SK-MEL-5 (cell line): ENCODE data around the gene CNIH3. TPM values are rescaled to one million over a fixed set of nuclear protein-coding genes. Genes with fewer than 3 reads are reported as not detected.

ENCODE experiments used
- DNase-seq: peaks from one replicate; pipeline ENCODE4 v3.0.0-alpha.2; 2016; ENCODE audit warnings: low read depth, low spot score
- in situ Hi-C: cut with HindIII; loops from 2 replicates; pipeline ENCODE4 v1.10.0; 2016; ENCODE audit warnings: low sequenced_read_pairs, high pct_unique_total_duplicates, low pct_unique_long_range_greater_than_20kb
- total RNA-seq: library from RNA; depleted of rRNA; stranded (reverse); fragments of >200 nt; shearing (Covaris generic); gene quantifications from 2 replicates; pipeline ENCODE4 v1.2.3, GENCODE V29; 2014

Gene CNIH3
- total RNA-seq, 1 experiment from 2014 or later = 3.1 TPM

- DNase-seq = no peak
- in situ Hi-C loops = no loop called here
Measured at GRCh38 chr1:224742349-224742748, 126.2 kb downstream of the CNIH3 start.

- in situ Hi-C loops = no loop called here
- DNase-seq = no peak
Measured at GRCh38 chr1:224743608-224744164, 127.6 kb downstream of the CNIH3 start.

DNA sequence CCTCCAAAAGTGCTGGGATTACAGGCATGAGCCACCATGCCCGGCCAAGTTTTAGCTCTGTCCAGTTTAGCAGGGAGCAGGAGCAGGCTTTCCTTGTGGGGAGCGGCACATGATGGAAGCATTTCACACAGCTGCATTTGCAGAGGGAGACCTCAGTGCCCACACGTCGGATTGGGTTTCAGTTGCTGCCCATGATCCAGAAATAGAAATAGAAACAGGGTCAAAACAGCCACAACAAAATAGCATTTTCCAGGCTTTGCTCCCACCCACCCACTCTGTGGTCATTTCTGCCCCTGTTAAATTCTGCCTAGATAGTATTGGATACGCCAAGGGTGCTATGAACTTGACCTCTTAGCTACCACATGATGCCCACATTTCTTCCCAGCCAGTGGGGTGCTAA, 128.4 kb downstream of the CNIH3 start:
- in situ Hi-C loops = no loop called here
- no peak for DNase-seq

DNA sequence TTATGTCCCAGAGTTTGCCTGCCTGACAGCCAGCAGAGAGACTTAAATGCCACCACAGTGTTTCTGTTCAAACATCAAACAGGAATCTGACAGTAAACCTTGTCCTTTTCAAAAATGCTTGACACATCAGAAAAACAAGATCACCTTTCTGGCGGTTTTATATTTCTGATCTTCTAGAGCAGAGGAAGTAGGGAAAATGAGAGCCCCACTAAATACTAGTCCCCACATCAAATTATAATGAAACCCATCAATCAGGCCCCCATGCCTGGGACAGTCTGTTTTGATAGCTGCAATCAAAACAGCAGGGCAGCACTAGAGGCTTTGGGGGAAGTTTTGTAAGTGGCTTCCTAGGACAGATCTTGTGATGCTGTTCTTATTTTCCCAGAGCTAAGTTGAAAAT, 129.3 kb downstream of the CNIH3 start:
- no peak for DNase-seq
- in situ Hi-C loops = no loop called here

GRCh38 chr1:224745924-224746323, 129.8 kb downstream of the CNIH3 start:
- no peak for DNase-seq
- in situ Hi-C loops = no loop called here

DNA sequence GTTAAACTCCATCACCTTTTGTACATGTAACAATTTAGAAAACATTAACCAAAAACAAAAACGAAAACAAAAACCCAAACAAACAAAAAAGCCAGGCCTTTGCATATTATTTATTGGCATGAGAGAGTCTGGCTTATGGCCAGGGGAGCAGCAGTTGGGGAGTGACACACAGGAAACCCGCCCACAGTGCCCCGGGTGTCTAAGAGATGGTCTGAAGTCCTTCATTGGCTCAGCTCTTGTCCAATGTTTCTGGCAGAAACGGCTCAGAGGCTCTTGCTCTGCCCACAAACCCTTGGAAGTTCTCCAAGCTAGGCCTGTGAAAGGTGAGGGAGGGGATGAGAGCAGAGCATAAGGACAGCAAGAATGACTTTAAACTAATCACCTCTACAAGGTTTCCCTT, 131.5 kb downstream of the CNIH3 start:
- peak; percentile 35 for DNase-seq
- in situ Hi-C loops = no loop called here

DNA sequence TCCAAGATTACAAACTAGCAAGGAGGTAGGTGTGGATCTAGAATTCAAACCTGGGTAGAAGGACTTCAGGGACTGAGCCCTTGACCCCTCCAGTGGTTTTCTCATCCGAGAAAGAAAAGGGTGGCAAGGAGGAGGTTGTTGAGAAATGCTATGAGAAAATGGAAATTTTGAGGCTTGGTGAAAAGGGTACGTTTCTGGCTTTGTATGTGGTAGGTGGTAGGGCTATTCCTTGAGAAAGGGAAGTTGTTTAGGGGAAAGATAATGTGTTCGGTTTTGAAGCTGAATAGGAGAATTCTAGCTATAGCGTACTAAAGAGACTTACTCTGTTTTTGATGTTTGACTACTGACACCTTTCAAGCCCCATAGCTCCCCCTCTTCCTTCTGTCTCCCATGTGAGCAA, 133.8 kb downstream of the CNIH3 start:
- in situ Hi-C loops = no loop called here
- DNase-seq = no peak

- no peak for DNase-seq
- in situ Hi-C loops = no loop called here
Measured at GRCh38 chr1:224751624-224752311, 135.7 kb downstream of the CNIH3 start.

DNA sequence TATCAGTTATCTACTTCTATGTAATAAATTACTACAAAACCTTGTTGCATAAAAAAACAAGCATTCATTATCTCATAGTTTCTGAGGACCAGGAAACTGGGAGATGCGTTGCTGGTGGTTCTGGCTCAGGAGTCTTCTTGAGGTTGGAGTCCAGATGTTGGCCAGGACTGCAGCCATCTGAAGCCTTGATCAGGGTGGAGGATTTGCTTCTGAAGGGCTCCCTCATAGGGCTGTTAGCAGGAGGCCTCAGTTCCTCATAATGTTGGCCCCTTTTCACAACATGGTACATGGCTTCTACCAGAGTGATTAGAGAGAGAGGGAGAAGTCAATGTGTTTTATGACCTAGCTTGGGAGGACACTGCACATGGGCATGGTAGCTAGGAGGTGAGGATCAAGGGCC, 137.4 kb downstream of the CNIH3 start:
- in situ Hi-C loops = no loop called here
- DNase-seq = no peak

GRCh38 chr1:224755586-224755985, 139.5 kb downstream of the CNIH3 start:
- in situ Hi-C loops = no loop called here
- DNase-seq = no peak

DNA sequence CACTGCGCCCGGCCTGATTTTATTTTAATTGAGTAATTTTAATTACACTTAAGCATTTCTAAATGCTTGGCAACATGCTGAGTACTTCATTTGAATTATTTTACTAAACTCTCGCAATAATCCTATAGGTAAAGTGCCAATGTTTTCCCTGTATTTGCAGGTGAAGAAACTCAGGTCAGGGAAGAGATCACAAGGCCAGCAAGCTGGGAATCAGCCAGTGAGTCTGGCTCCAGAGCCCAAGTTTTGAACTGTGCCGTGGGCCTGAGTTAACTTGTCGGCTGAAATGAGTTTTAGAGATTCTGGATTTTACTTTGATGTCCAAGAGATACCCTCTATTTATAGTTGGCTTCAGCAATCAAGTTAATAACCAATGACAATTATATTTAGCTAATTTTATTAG, 141.4 kb downstream of the CNIH3 start:
- in situ Hi-C loops = no loop called here
- DNase-seq = no peak

DNA sequence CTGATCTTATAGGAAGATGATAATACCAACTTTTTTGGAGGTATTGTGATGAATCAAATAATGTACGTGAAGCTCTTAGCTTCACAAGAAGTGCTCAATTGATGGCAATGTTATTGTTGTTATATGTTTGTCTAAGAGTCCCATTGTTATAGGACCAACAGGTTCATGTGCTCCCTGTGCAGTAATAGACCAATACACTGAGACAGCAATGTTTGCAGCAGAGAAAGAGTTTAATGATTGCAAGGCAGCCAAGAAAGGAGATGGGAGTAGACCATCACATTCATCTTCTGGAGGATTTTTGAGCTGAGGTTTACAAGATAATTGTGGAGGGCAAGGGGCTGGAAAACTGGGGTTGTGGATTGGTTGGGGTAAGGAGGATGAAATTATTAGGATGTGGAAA, 143.0 kb downstream of the CNIH3 start:
- in situ Hi-C loops = no loop called here

GRCh38 chr1:224759681-224760091, 143.6 kb downstream of the CNIH3 start:
- in situ Hi-C loops = no loop called here
- DNase-seq = peak; percentile 96

More for the DNA sequence above, 143.0 kb downstream of the CNIH3 start:
- no peak for DNase-seq

DNA sequence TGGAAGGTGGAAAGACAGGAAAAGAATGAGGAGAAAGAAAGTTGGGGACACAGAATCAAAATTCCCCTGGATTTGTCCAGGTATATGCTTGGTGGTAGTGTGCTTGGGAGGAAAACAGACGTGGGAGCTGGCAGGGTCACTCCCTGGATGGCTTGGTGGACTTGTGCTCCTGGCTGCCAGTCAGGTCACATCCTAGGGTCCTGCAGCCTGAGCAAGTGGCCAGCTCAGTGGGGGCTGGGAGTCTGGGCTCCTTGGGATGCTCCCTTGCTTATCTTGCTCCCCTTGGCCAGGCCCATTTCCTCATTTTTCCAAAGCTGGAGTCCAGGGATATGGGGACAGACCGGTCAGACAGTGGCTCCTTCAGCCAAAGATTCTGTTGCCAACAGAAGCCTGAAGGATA, 144.0 kb downstream of the CNIH3 start:
- in situ Hi-C loops = no loop called here
- no peak for DNase-seq

DNA sequence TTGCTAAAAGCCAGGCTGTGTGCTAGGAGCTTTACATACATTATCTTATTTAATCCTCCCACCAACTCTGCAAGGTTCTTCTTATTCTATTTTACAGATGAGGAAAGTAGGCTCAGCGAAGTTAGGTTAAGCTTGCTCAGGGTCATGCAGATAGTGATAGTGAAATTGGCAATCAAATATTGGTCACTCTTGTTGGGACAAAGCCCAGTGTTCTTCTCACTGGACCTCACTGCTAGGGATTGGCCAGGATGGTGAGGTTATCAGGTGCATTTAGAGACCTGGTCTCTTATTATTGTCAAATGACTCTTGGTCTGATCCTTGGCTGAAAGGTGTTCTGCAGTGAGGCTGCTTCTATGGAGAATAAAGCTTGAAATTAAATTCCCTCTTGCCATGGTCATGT, 145.1 kb downstream of the CNIH3 start:
- no peak for DNase-seq
- in situ Hi-C loops = no loop called here

DNA sequence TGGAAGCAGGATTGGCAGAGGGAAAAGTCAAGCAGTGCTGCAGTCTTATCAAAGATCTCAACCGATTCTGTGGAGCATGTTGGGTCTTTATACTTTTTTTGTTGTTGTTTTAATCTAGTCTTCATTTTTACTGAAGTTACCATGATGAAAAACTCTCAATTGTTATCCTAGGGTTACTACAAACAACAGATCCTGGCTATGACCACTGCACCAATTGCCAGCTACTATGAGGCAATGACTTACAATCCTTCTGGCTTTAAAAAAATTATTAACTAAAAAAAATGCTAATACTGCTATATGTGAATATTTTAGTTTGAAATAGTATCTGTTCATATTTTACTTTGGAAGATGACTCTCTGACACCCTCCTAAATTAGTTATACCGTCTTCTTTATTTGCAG, 145.9 kb downstream of the CNIH3 start:
- no peak for DNase-seq
- in situ Hi-C loops = no loop called here

- no peak for DNase-seq
- in situ Hi-C loops = no loop called here
Measured at GRCh38 chr1:224762701-224763100, 146.6 kb downstream of the CNIH3 start.

GRCh38 chr1:224763126-224763775, 147.1 kb downstream of the CNIH3 start:
- in situ Hi-C loops = no loop called here
- no peak for DNase-seq

GRCh38 chr1:224766266-224766665, 150.1 kb downstream of the CNIH3 start:
- in situ Hi-C loops = no loop called here

More at GRCh38 chr1:224766266-224766665, 150.1 kb downstream of the CNIH3 start:
- no peak for DNase-seq
